ENCODE data around the gene FGF2. TPM values are rescaled to one million over a fixed set of nuclear protein-coding genes. Genes with fewer than 3 reads are reported as not detected.
"Not testable (repeated sequence)": the region's sequence is repeated elsewhere in the genome, so short reads cannot be mapped to it uniquely, and the experiment has no call there.

FGF2 gene
- polyA plus RNA-seq, 4 donors, result 9.3 to 12.7 (median 10.2) TPM

GRCh38 chr4:122842984-122843531 is 16.4 kb downstream of the FGF2 start:
- no peak for DNase-seq (ENCODE audit: low read depth in 4 of 4, low spot score in 3 of 4)

GRCh38 chr4:122844391-122844790 is 17.8 kb downstream of the FGF2 start:
- DNase-seq (ENCODE audit: low read depth in 4 of 4, low spot score in 3 of 4), result not testable (repeated sequence)

GRCh38 chr4:122845066-122845465 is 18.4 kb downstream of the FGF2 start:
- DNase-seq (ENCODE audit: low read depth in 4 of 4, low spot score in 3 of 4), result no peak

- DNase-seq (ENCODE audit: low read depth in 4 of 4, low spot score in 3 of 4), result no peak
Measured at GRCh38 chr4:122845760-122846159, 19.1 kb downstream of the FGF2 start.

- DNase-seq (ENCODE audit: low read depth in 4 of 4, low spot score in 3 of 4), result no peak
Measured at GRCh38 chr4:122847931-122848330, 21.3 kb downstream of the FGF2 start.

GRCh38 chr4:122849789-122850188 is 23.2 kb downstream of the FGF2 start:
- DNase-seq (ENCODE audit: low read depth in 4 of 4, low spot score in 3 of 4), result not testable (repeated sequence)

- DNase-seq (ENCODE audit: low read depth in 4 of 4, low spot score in 3 of 4), result no peak
Measured at GRCh38 chr4:122851568-122851967, 24.9 kb downstream of the FGF2 start.

- DNase-seq (ENCODE audit: low read depth in 4 of 4, low spot score in 3 of 4), result peak in 2 of 4 donors; percentile 22
Measured at GRCh38 chr4:122854447-122855352, 28.1 kb downstream of the FGF2 start.

- no peak for DNase-seq (ENCODE audit: low read depth in 4 of 4, low spot score in 3 of 4)
Measured at GRCh38 chr4:122855353-122855890, 28.8 kb downstream of the FGF2 start.

- no peak for DNase-seq (ENCODE audit: low read depth in 4 of 4, low spot score in 3 of 4)
Measured at GRCh38 chr4:122857160-122857559, 30.5 kb downstream of the FGF2 start.

GRCh38 chr4:122858705-122859104 is 32.1 kb downstream of the FGF2 start:
- DNase-seq (ENCODE audit: low read depth in 4 of 4, low spot score in 3 of 4), result no peak

- no peak for DNase-seq (ENCODE audit: low read depth in 4 of 4, low spot score in 3 of 4)
Measured at GRCh38 chr4:122861172-122861943, 34.7 kb downstream of the FGF2 start.

GRCh38 chr4:122863639-122864038 is 37.0 kb downstream of the FGF2 start:
- no peak for DNase-seq (ENCODE audit: low read depth in 4 of 4, low spot score in 3 of 4)

GRCh38 chr4:122865425-122865824 is 38.8 kb downstream of the FGF2 start:
- DNase-seq (ENCODE audit: low read depth in 4 of 4, low spot score in 3 of 4), result no peak

- not testable (repeated sequence) for DNase-seq (ENCODE audit: low read depth in 4 of 4, low spot score in 3 of 4)
Measured at GRCh38 chr4:122868235-122868634, 41.6 kb downstream of the FGF2 start.

GRCh38 chr4:122873146-122873545 is 46.5 kb downstream of the FGF2 start:
- no peak for DNase-seq (ENCODE audit: low read depth in 4 of 4, low spot score in 3 of 4)

- no peak for DNase-seq (ENCODE audit: low read depth in 4 of 4, low spot score in 3 of 4)
Measured at GRCh38 chr4:122873821-122874593, 47.4 kb downstream of the FGF2 start.

- DNase-seq (ENCODE audit: low read depth in 4 of 4, low spot score in 3 of 4), result no peak
Measured at GRCh38 chr4:122875949-122876348, 49.3 kb downstream of the FGF2 start.

- no peak for DNase-seq (ENCODE audit: low read depth in 4 of 4, low spot score in 3 of 4)
Measured at GRCh38 chr4:122876456-122876855, 49.8 kb downstream of the FGF2 start.

- no peak for DNase-seq (ENCODE audit: low read depth in 4 of 4, low spot score in 3 of 4)
Measured at GRCh38 chr4:122879001-122879400, 52.4 kb downstream of the FGF2 start.
